Ovary (tissue), 9 donors: ENCODE measurements around the gene UPK2. TPM values are rescaled to one million over a fixed set of nuclear protein-coding genes. Genes with fewer than 3 reads are reported as not detected.
"Not testable (repeated sequence)": the region's sequence is repeated elsewhere in the genome, so short reads cannot be mapped to it uniquely, and the experiment has no call there.

Experiments
- DNase-seq, 5 donors: peaks; one replicate each; pipeline ENCODE4 v3.0.0-alpha.2; 2019 to 2020
- H3K27ac ChIP-seq, 2 donors: fragments of 200-600 bp; one replicate each; pipeline versions ENCODE4 v1.5.1 to v1.8.0; 2019 to 2022
- H3K27me3 ChIP-seq: fragments of 200-600 bp; one replicate; pipeline ENCODE4 v1.8.0; 2022
- H3K36me3 ChIP-seq: fragments of 200-600 bp; sonication (generic); one replicate; pipeline ENCODE4 v1.5.1; 2019
- H3K4me1 ChIP-seq: one replicate; pipeline ENCODE4 v1.8.1; 2013; ENCODE audit warnings: mild to moderate bottlenecking, moderate library complexity; ENCODE audit not compliant: insufficient read depth
- H3K4me3 ChIP-seq: fragments of 200-600 bp; sonication (generic); one replicate; pipeline ENCODE4 v1.5.1; 2017
- H3K9me3 ChIP-seq, 2 donors: fragments of 200-600 bp in 1 of 2; sonication (generic) in 1 of 2; one replicate each; pipeline versions ENCODE4 v1.5.1 to v1.8.1; 2013 to 2019; ENCODE audit warnings: mild to moderate bottlenecking in 1 of 2, moderate library complexity in 1 of 2
- CTCF ChIP-seq, 3 donors: fragments of 450-650 bp in 2 of 3; fragments of 200-600 bp in 1 of 3; IDR thresholded peaks; one replicate each; pipeline versions ENCODE4 v1.5.1 to v1.8.0; 2016 to 2022; ENCODE audit warnings: antibody characterized with exemption in 3 of 3, mild to moderate bottlenecking in 1 of 3
- EP300 ChIP-seq: sonication (generic); formaldehyde crosslinking; IDR thresholded peaks from one replicate; pipeline ENCODE4 v1.6.1; 2017; ENCODE audit warnings: antibody characterized with exemption
- POLR2A ChIP-seq: fragments of 450-650 bp; IDR thresholded peaks from one replicate; pipeline ENCODE4 v1.6.1; 2017; ENCODE audit warnings: antibody characterized with exemption, mild to moderate bottlenecking, moderate library complexity
- WGBS, 3 donors: extraction: QIAGEN DNeasy Blood & Tissue Kit in 1 of 3; methylation state at CpG; one replicate each; pipeline versions ENCODE4 v1.1.5 to v1.1.7; 2013 to 2017; 5-methylcytosine and 5-hydroxymethylcytosine counted together
- intact Hi-C, 4 donors: fragments of 100-400 bp; cut with DNase I; formaldehyde crosslinking; loops; one replicate each; pipeline versions ENCODE4 v1.11.0 to v1.15.1; 2022 to 2023
- polyA plus RNA-seq, 2 donors: library from polyadenylated mRNA; stranded (reverse); fragments of 200-250 nt in 1 of 2; fragments of 350-450 nt in 1 of 2; fragmentation: Illumina TruSeq in 1 of 2; extraction: RNeasy Lipid Tissue Mini Kit (QIAGEN cat#74804) in 1 of 2; gene quantifications; one replicate each; pipeline ENCODE4 v1.2.3, GENCODE V29; 2013 to 2014
- total RNA-seq, 7 donors: library from RNA; depleted of rRNA in 2 of 7; stranded (reverse); fragments of >200 nt in 2 of 7; fragmentation: NEBNext Ultra II Directional in 3 of 7; extraction: Animal tissue kit (Norgen Biotek cat#: 25700) in 3 of 7; gene quantifications; one replicate each; pipeline versions ENCODE4 v1.1.0 to v1.2.4, GENCODE V29; 2016 to 2023
- donor health status: DM: no; HTN: no; CAD: no; lungs with moderate emphysema.
- donor health status: DM: no; HTN: no; CAD: no.
- donor health status: Bipolar disorder and iron deficiency.
- donor health status: DM: yes; HTN: yes; CAD: no.
- donor health status: DM: no; HTN: no; CAD: no.
- donor health status: DM: yes; HTN: yes; CAD: no.

The UPK2 gene
- total and polyA plus RNA-seq, 9 donors, result 0.13 TPM; not detected in 8

DNA sequence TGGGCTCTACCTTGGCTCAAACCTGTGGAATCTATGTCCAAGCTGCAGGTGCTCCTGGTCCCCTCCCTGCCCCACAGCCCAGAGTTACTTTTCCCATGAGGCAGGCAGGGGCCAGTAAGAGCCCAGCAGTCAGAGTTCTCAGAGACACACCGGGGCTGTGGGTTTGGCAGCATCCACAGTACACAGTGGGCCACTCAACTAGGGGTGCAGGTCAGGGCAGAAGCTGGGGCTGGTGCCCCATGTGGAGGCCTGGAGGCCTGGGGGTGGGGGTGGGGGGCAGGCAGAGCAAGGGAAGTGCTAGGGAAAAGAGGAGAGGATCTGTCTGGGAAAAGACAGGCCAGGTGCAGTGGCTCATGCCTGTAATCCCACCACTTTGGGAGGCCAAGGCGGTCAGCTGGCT lies 2.5 kb downstream of the UPK2 start:
- intact Hi-C loops, result loop anchor here in 3 of 4 donors (5.0 kb wide), 3 partner anchors 51 to 271 kb away; no protein-coding TSS in a partner anchor
- Histone ChIP-seq H3K4me3 (no peak overlapping the region), H3K27ac (no peak overlapping the region), H3K9me3 (no peaks in the 10 kb centered on the region), H3K27me3 (no peaks in the 10 kb centered on the region), H3K4me1 (no peaks in the 10 kb centered on the region), H3K36me3 (no peaks in the 10 kb centered on the region)
- 68 to 73% (median 72%) methylated on average over 2 of the region's 2 CpGs for WGBS, 3 donors
- DNase-seq, result no peak
- TF ChIP-seq CTCF (IDR thresholded peaks at IDR 0.05), result no peak
- no peak for TF ChIP-seq POLR2A
- TF ChIP-seq EP300, result no peak

DNA sequence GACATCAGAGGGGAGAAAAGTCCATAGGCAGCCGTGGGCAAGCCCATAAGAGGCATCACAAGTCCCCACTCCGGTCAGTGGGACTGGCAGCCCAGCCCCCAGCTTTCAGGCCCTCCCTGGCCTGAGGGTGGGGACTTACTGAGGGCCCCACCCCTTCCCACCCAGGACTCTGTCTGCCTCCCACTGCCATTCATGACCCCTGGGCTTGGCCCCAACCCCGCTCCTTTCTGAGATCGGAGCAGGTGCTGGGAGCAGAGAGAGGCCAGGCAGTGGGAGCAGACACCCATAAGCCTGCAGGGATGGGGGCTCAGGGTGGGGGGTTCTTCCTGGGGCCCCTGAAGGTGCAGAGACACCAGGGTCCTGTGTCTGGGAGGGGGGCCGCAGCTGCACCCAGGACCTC lies 5.1 kb downstream of the UPK2 start:
- no peaks in the 10 kb centered on the region for H3K9me3 ChIP-seq
- H3K4me3 ChIP-seq, result no peak overlapping the region
- 81 to 90% (median 83%) methylated on average over 4 to 5 of the region's 5 CpGs for WGBS, 3 donors
- H3K27ac ChIP-seq, result no peak overlapping the region
- H3K36me3 ChIP-seq, result no peaks in the 10 kb centered on the region
- TF ChIP-seq POLR2A (no peak), CTCF (IDR thresholded peaks at IDR 0.05) (no peak), EP300 (no peak)
- no peaks in the 10 kb centered on the region for H3K4me1 ChIP-seq
- intact Hi-C loops, result no loop called here
- H3K27me3 ChIP-seq, result no peaks in the 10 kb centered on the region
- DNase-seq, result no peak

GRCh38 chr11:118961591-118961990 lies 5.5 kb downstream of the UPK2 start:
- Histone ChIP-seq H3K27ac (no peak overlapping the region), H3K4me1 (no peaks in the 10 kb centered on the region), H3K9me3 (no peaks in the 10 kb centered on the region), H3K36me3 (no peaks in the 10 kb centered on the region), H3K4me3 (no peak overlapping the region), H3K27me3 (no peaks in the 10 kb centered on the region)
- TF ChIP-seq CTCF (IDR thresholded peaks at IDR 0.05), result no peak
- TF ChIP-seq POLR2A, result no peak
- TF ChIP-seq EP300, result no peak
- intact Hi-C loops, result no loop called here
- WGBS, 3 donors, result 20 to 39% (median 27%) methylated on average over 8 to 11 of the region's 11 CpGs
- no peak for DNase-seq

GRCh38 chr11:118969508-118969907 lies 13.4 kb downstream of the UPK2 start:
- H3K27ac ChIP-seq, H3K9me3 ChIP-seq, intact Hi-C loops, DNase-seq, H3K4me3 ChIP-seq, H3K36me3 ChIP-seq, H3K27me3 ChIP-seq, H3K4me1 ChIP-seq: not testable (repeated sequence)
- WGBS, 3 donors, result 86 to 94% (median 93%) methylated on average over 2 of the region's 2 CpGs

DNA sequence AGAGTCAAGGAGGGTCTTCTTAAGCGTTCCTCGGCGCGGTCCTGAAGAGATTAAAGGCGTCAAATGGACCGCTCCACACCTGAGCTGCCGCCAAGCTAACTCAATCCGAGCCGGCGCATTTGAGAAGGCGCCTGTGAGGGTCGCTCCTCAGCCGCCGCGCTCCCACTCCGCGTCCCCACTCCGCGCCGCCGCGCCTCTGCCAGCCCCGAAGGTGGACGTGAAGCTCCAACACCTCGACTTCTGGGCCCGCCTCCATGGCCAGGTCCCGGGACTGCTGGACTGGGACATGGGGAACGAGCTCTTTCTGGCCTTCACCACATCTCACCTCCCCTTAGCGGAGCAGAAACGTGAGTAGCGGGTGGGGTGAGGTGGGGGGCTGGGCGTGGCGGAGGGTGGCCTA lies 15.5 kb downstream of the UPK2 start, which contains the start of gene FOXR1:
TSS of gene FOXR1 (plus strand) at position 116 of the 400 bp plus-strand sequence. CDS start at position 287, 171 bp downstream.
- intact Hi-C loops, result no loop called here

More for the DNA sequence above, 15.5 kb downstream of the UPK2 start, which contains the start of gene FOXR1:
- Histone ChIP-seq H3K9me3 (no peaks in the 10 kb centered on the region), H3K36me3 (no peaks in the 10 kb centered on the region), H3K27ac (no peak within 1 kb of the TSS), H3K4me1 (no peaks in the 10 kb centered on the region), H3K4me3 (no peak within 1 kb of the TSS), H3K27me3 (no peaks in the 10 kb centered on the region)
- DNase-seq, result no peak
- TF ChIP-seq EP300, result no peak
- no peak for TF ChIP-seq POLR2A
- TF ChIP-seq CTCF (IDR thresholded peaks at IDR 0.05), result no peak
- WGBS, 3 donors, result 42 to 53% (median 47%) methylated on average over 33 of the region's 33 CpGs
